ENCODE data around the gene RNFT2.

RNFT2 gene, protein sequence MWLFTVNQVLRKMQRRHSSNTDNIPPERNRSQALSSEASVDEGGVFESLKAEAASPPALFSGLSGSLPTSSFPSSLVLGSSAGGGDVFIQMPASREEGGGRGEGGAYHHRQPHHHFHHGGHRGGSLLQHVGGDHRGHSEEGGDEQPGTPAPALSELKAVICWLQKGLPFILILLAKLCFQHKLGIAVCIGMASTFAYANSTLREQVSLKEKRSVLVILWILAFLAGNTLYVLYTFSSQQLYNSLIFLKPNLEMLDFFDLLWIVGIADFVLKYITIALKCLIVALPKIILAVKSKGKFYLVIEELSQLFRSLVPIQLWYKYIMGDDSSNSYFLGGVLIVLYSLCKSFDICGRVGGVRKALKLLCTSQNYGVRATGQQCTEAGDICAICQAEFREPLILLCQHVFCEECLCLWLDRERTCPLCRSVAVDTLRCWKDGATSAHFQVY

DNA sequence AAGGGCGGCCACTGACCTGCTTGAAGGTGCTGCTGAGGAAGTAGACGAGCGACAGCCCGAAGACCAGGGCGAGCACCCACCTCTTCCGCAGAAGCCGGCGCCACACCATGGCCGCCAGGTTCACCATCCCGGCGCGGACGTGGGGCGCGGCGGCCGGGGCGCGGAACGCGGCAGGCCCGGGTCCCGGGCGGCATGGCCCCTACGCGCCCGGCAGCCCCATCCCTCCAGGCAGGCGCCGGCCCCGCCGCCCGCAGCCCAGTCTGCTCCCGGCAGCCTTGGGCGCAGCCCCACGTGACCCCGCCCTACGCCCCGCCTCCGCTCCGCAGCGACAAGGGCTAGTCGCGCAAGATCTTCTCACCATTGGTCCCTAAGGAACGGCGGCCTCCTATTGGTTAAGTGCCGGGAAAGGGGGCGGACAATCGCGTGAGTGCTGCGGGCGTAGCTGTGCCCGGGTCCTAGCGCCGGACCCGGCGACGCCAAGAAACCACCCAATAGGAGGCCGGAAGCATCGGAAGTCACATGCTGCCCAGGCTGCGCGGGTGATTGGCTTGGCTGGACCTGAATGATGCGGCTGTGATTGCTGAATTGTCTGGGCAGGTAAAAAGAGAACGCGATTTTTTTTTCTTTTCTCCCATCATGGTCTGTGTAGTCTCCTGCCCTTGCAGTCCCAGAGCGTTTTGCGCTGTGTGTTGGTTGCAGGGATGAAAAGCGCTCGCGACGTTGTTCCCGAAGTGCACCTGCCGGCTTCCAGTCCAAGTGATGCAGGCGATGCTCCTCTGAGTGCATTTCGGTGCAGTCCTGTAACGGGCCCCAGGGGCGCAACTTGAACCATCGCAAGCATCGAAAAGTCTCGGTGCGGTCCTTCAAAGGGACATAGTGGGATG, at the start of gene RNFT2, which contains the start of gene SPRING1:
Gene RNFT2 (plus strand): TSS at position 542 of the 884 bp plus-strand sequence. CDS start 2,183 bp downstream, outside the sequence.
Gene SPRING1 (minus strand): TSS at position 296 of the 884 bp plus-strand sequence. CDS start 169 bp downstream, at position 127.
- peak; percentile 99 for DNase-seq

DNA sequence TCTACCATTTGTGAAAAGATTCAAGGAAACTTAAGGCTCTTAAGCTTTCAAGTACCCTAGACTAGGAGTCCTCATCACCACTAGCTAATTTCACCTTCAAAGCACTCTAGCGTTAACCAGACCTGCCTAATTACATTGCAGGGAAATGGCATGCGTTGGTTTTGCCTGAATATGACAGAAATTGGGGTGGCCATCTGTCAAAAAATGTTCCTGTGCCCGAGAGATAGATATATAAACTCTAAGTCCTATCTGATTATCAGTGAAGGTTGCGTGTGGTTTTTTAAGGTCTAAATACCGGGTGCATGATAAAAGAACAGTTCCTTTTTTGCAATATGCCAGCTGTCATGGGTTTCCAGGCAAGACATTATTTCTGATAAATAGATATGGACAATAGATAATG, 48.6 kb upstream of the RNFT2 start:
- no peak for DNase-seq

DNA sequence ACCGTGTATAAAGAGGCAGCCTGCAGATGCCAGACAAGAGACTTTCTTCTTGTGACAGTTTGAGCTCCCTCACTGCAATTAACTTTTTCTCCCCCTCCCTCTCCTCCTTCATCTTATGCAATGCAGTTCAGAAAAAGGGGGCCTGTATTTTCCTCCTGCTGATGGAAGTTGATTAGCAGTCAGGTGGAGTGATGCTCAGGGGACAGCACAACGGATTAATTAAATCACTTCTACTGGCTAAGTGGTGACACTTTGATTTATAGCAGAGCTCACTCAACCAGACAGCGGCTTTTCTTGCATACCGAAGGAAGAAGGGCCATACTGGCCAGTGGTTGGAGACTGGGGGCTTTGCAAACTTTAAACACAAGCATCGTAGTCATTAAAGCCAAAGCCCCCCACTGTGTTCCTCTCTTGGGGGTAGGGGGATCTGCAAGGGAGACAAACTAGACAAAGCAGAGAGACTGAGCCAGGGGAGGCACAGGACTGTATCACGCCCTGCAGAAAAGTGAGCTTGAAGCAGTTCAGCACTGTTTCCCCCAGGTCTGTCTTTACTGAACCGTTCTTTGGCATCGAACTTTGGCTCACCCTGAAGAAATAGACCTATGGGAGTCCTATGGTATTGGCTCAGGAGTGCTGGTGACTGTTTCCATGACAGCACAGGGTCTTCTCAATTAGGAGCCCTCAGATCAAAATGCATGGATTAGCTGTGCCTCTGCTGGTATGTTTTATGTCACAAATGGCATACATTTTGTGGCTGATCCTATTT, 48.0 kb upstream of the RNFT2 start:
- no peak for DNase-seq

DNA sequence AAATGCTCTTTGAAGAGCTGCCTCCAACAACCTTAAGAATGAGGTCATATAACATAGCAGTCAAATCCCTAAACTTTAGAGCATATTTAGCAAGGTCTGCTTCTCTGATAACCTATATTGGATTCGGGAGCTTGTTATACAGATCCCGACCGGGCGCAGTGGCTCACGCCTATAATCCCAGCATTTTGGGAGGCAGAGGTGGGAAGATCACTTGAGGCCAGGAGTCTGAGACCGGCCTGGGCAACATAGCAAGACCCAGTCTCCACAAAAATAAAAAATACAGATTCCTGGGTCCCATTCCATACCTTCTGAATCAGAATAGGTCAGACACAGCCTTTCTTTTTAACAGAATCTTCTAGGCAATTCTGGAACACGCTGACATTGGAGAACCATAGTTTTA, 46.9 kb upstream of the RNFT2 start:
- DNase-seq: no peak

DNA sequence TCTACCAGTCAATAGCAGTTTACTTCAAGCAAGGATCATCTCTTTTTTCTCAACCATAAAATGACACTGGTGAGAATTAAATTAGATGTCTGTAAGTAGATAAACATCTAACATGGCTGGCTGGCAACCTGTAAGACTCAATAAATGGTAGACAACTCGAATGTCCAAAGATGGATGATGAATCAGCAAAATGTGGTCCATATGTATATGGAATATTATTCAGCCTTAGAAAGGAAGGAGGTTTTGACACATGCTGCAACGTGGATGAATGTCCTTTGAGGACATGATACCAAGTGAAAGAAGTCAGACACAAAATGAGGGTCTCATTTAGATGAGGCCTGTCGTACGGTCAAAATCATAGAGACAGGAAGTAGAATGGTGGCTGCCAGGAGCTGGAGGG, 46.5 kb upstream of the RNFT2 start:
- DNase-seq: no peak

DNA sequence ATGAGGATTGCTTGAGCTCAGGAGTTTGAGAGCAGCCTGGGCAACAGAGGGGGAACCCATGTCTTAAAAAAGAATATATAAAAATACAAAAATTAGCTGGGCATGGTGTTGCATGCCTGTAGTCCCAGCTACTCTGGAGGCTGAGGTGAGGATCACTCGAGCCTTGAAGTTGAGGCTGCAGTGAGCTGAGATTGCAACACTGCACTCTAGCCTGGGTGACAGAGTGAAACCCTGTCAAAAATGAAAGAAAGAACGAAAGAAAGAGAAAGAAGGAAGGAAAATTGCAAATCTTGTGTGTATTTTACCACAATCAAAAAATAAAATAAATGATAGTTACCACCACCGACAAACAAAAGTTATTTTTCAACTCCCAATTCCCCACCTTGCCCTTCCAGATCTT, 45.5 kb upstream of the RNFT2 start:
- no peak for DNase-seq

DNA sequence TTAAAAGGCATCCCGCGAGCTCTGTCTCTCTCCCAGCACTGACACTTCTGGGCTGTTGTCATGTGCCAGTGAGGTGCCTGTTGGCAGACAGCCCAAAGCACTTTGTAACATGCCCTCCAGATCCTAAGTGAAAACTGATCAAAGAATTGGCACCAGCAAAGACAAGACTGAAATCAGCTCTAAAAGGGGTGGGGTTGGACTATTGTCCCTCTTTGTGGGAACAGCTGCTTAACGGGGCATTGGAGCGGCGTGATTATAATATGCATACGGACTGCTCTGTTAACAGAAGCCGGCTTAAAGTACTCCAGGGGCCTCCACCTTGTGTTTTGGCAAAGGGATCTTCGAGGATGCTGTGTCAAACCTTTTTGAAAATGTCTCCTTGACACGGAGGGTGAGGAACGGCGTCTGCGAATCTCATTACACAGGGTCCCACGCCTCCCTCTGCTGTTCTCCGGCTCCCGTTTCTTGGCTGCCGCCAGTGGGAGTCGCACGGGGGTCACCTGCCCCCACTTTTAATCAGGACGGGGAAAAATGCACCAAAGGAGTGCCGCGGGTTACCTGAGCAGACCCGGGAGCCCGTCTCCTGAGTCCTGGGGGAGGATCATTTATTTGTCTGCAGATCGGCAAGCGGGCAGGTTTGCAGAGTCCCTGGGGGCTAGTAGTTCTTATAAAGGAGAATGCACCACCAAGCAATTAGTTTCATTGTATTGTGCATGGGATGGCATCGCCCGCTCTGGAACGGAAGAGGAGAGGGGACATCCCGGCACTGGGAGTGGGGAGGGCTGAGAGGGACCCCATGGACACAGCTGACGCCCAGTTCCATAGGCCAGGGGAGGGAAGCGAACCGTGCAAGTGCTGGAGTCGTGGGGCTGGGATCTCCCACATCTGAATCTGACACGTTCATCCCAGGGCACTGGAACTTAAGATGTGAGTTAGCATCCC, 44.6 kb upstream of the RNFT2 start:
- no peak for DNase-seq

DNA sequence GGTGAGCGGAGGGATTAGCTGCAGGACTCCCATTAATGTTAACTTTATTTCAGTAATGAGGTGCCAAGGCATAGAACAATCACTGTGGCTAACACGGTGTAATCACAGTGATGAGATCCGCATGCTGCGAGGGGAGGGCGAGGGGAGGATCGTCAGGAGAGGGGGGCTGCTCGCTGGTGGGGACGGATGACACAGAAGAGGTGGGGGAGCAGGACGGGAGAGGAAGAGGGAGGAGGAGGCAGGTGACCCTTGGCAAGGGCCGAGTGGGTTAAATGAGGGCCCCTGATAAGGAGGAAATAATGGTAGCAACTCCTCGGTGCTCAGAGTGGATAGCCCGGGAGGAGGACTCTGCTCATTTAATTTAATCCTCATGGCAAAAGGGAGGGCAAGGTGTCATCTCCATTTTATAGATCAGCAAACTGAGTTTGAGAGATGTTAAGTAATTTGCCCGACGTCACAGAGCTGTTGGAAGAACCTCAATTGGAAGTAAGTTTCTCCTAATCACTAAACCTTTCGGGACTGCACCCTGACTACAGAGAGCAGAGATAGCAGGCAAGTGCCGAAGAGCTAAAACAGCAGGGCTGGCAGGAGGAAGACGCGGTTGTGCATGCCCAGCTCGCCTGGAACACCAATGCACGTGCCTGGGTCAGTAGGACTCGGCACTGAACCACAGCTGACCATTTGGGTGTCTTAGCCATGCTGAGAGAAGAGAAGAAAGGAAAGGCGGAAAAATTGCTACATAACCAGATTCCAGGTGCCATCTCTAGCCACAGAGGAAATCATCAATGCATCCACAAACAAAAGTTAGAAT, 43.3 kb upstream of the RNFT2 start:
- DNase-seq: no peak

DNA sequence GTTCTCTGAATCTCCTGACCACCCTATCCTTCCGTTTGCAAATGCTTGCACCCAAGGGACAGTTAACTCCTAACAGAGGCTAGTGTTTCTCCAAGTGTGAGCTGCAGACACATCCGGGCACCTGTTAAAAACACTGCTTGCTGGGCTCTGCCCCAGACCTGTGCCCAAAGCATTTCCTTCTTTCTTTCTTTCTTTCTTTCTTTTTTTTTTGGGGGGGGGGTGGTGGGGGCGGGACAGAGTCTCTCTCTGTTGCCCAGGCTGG, 42.7 kb upstream of the RNFT2 start:
- DNase-seq: no peak

DNA sequence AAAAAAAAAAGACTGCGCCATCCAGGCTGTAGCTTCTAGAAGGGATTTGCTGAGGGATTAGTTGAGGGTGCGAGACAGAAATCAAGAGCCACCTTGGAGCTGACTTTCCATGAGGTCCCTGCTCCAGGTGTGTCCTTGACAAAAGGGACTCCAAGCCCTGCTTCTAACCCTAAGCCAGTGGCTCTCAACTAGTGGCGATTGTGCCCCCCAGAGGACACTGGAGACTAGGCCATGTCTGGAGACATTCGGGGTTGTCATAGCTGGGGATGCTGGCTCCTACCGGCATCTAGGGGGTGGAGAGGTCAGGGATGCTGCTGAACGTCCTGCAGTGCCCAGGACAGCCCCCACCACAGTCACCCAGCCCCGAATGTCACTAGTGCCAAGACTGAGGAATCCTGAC, 40.8 kb upstream of the RNFT2 start:
- peak; percentile 20 for DNase-seq

DNA sequence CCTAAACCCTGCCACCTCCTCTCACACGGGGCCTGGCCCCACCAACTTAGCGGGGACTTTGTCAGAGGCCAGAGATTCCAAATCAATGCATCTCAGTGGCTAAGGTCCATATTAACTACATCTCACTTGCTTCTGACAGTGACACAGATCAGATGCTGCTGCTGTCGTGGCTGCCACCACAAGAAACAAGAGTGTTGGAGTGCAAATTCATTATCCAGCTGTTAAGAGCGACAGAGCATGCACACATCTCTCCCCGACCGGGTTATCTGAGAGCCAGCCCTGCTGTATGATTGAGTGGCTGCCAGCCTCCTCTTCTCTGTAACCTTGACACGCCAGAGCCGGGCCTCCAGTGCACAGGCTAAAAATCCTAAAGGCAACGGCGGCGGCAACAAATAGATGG, 40.4 kb upstream of the RNFT2 start:
- DNase-seq: no peak

DNA sequence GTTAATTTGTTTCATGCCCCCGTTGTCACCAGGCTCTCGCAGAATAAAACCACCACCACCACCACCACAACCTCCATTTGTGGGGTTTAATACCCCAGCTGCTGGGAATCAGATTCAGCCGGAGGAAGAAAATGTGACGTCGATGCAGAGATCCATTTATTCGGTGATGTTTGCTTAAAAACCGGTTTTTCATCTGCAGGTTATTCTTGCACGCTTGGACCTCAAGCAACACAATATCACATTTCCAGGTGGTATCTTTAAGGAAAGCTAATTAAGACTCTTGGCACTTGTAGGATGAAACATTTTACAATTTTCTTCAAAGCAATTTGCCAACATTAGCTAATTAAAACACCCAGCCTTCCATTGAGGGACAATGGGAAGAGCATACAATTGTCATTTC, 40.0 kb upstream of the RNFT2 start:
- no peak for DNase-seq

DNA sequence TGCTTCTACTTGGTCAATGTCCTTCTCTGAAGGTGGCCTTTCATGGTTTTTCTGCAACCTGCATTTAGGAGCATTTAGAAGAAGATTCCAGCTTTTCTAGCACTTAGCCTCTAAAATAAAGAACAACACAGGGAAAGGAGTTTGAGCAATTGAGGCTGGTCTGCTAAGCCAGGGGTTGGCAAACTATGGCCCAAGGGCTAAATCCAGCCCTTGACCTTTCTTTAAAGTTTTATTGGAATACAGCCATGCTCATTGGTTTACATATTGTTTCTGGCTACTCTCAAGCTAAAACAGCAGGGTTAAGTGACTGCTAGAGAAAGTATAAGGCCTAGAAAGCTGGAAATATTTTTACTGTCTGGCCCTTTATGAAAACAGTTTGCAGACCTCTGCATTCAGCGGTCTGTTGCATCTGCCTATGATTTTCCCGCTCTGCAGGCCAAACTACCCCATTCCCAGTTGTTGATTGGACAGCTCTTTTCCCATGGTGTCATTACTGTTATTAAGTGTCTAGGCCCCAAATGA, 39.5 kb upstream of the RNFT2 start:
- DNase-seq: no peak

DNA sequence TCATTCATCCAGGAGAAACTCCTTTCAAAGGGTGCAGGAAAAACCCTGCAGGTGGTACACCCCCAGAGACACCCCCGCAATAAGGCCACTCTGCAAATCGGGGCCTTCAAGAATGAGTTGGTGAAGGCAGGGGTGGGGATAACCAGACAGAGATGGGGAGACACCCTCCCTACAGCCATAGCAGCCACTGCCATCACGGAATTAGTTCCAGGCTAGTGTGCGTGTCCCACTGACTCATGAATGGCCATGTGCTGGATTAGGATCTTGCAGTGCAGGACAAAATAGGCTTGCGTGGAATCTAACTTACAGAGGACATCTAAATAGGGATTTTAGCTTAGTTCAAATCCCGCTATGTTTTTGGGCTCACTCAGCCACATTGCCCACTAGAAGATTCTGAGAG, 38.0 kb upstream of the RNFT2 start:
- DNase-seq: no peak

DNA sequence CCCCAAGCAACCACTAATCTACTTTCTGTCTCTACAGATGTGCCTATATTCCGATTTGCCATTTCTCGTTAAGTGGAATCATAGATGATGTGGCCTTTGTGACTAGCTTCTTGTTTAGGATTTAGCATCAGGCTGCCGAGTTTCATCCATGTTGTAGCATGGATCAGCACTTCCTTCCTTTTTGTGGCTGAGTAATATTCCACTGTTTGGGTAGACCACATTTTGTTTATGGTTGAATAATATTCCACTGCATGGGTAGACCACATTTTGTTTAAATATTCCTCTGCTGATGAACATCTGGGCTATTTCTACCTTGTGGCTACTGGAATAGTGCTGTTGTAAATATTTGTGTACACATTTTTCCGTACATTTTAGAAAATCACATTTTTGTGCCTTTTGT, 36.7 kb upstream of the RNFT2 start:
- no peak for DNase-seq

DNA sequence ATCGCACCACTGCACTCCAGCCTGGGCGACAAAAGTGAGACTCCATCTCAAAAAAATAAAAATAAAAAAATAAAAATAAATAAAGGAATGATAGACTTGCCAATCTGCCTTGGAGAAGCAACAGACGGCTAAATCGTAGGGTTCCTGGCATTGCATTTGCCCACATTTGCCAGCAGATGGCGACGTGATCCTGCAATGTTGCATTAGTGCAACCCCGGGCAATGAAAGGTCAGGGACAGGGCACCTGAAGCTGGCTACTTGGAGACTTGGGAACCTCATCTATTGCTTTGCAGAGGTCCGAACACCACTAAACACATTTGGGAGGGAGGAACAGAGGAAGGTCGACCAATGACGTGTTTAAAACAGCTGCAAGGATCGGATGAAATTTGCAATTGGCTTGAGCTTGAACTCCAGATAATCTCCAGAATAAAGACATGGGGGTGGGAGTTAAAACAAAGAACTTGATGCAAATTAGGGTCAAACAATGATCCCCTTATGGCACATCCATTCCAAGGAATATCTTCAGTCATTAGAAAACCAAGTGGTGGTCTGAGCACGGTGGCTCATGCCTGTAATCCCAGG, 34.8 kb upstream of the RNFT2 start:
- DNase-seq: peak; percentile 57

DNA sequence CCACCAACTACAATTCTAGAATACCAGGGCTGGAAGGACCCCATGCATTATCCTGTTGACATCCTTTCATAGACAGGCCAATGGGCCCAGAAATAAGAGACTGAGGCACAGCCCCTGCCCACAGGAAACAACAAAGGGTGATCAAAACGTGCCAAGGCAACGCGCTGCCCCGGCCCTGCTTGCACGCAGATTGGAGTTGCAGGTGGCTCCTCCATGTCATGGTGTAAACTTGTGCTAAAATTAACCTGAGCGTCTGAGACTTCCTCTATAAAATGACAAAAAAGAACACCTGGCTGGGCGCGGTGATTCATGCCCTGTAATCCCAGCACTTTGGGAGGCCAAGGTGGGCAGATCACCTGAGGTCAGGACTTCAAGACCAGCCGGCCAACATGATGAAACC, 30.4 kb upstream of the RNFT2 start:
- DNase-seq: no peak

DNA sequence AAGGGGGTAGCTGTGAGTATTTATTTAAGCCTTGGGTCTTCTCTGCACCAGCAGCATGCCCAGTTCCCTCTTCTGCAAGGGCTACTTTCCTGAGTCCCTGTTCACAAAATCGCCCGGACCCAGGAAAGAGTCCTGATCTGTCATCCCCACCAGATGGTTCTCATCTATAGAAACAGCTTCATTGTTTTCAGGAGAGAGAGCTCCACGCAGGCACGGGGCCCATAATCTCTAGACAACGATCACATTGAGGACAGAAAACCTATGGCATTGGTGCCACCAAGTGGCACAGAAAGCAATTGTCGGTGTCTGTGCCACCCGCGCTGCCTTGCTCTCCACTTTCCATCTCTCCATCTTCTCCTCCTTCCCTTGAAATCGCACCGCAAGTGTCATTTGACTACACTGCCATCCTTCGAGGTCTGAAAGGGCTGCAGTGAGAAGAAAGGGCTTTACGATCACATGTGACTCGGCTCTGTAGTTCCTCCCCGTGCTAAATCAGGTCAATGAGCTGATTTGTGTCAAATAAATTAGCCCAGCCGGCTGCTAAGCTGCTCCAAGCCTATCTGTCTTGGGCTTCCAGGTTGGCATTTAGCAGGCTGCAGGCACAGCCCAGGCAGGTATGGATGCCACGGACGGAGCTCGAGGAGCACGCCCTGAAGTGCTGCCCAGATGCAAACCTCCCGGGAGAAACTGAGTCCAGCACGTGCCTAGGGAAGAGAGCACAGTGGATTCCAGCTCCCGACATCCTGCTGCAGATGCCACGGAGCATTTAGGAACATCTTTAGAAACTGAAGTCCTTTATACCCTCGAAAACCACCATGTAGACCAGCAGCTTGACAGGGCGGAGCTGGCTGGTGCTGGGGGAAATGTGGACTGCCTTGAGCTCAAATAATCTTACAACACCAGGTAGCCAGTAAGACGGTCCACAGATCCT, 29.0 kb upstream of the RNFT2 start:
- peak; percentile 69 for DNase-seq

DNA sequence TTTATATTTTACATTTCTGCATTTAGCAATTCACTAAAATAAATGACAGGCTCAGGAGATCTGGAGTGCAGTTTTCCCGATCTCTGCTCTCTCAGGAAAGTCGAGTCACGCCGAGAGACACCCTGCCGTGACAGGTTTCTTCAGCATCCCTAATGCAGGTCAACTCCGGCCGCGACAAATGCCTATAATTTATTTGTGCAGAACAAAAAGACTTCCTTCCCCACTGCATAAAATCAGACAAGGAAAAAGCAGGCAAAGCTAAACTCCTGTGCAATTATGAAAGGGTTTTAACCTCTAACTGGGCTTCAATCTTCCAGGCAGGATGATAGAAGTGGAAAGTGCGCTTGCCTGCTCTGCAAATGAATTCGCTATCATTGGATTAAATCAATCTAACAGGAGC, 28.3 kb upstream of the RNFT2 start:
- DNase-seq: no peak

All from fibroblast of upper back skin (primary cell).